Activated naive CD8-positive, alpha-beta T cell (primary cell): ENCODE measurements around the gene TAS2R10.
"Not testable (repeated sequence)": the region's sequence is repeated elsewhere in the genome, so short reads cannot be mapped to it uniquely, and the experiment has no call there.

Experiments
- H3K27ac Mint-ChIP-seq: one replicate; pipeline ENCODE4 v1.8.0; 2021; ENCODE audit warnings: mixed read lengths
- H3K27me3 Mint-ChIP-seq: one replicate; pipeline ENCODE4 v1.8.0; 2021; ENCODE audit warnings: mixed read lengths
- H3K36me3 Mint-ChIP-seq: one replicate; pipeline ENCODE4 v1.8.0; 2021; ENCODE audit warnings: mixed read lengths
- H3K4me1 Mint-ChIP-seq: one replicate; pipeline ENCODE4 v1.8.0; 2021; ENCODE audit warnings: low read depth, mixed read lengths
- H3K4me3 Mint-ChIP-seq: one replicate; pipeline ENCODE4 v1.8.0; 2021; ENCODE audit warnings: mild to moderate bottlenecking, mixed read lengths
- H3K9me3 Mint-ChIP-seq: one replicate; pipeline ENCODE4 v1.8.0; 2021; ENCODE audit warnings: low read depth, mixed read lengths

TAS2R10 gene

GRCh38 chr12:10810068-10810467 lies 16.1 kb downstream of the TAS2R10 start, which contains the start of gene TAS2R9:
TSS of gene TAS2R9 (minus strand) at chr12:10810168. CDS start at chr12:10810075, 93 bp downstream.
- H3K27ac Mint-ChIP-seq: no peak within 1 kb of the TSS
- no peaks in the 10 kb centered on the region for H3K36me3 Mint-ChIP-seq
- no peaks in the 10 kb centered on the region for H3K9me3 Mint-ChIP-seq
- H3K4me1 Mint-ChIP-seq: no peaks in the 10 kb centered on the region
- H3K4me3 Mint-ChIP-seq: no peak within 1 kb of the TSS
- H3K27me3 Mint-ChIP-seq: peaks cover 26% of the 10 kb centered on the region

GRCh38 chr12:10807186-10807585 lies 19.0 kb downstream of the TAS2R10 start, which contains the start of gene TAS2R8:
TSS of gene TAS2R8 (minus strand) at chr12:10807286. CDS start at chr12:10806980, 306 bp downstream.
- Mint-ChIP-seq H3K27ac (no peak within 1 kb of the TSS), H3K36me3 (no peaks in the 10 kb centered on the region), H3K27me3 (peaks cover 28% of the 10 kb centered on the region), H3K4me3 (no peak within 1 kb of the TSS), H3K4me1 (no peaks in the 10 kb centered on the region), H3K9me3 (no peaks in the 10 kb centered on the region)

GRCh38 chr12:10802587-10802986 lies 23.6 kb downstream of the TAS2R10 start, which contains the start of gene TAS2R7:
TSS of gene TAS2R7 (minus strand) at chr12:10802627. CDS start at chr12:10802570, 57 bp downstream.
- Mint-ChIP-seq H3K36me3 (no peaks in the 10 kb centered on the region), H3K4me3 (no peak within 1 kb of the TSS), H3K9me3 (no peaks in the 10 kb centered on the region), H3K4me1 (no peaks in the 10 kb centered on the region), H3K27me3 (peaks cover 31% of the 10 kb centered on the region), H3K27ac (no peak within 1 kb of the TSS)

- Mint-ChIP-seq H3K4me1 (no peaks in the 10 kb centered on the region), H3K36me3 (no peaks in the 10 kb centered on the region), H3K4me3 (no peak overlapping the region), H3K27ac (no peak overlapping the region), H3K9me3 (no peaks in the 10 kb centered on the region), H3K27me3 (peaks cover 31% of the 10 kb centered on the region)
These were observed 24.4 kb downstream of the TAS2R10 start for GRCh38 chr12:10801741-10802140.

- H3K9me3 Mint-ChIP-seq: no peaks in the 10 kb centered on the region
- no peaks in the 10 kb centered on the region for H3K4me1 Mint-ChIP-seq
- H3K27me3 Mint-ChIP-seq: peaks cover 2% of the 10 kb centered on the region
- no peak overlapping the region for H3K27ac Mint-ChIP-seq
- peaks cover 3% of the 10 kb centered on the region for H3K36me3 Mint-ChIP-seq
- no peak overlapping the region for H3K4me3 Mint-ChIP-seq
These were observed 31.9 kb downstream of the TAS2R10 start for GRCh38 chr12:10794222-10794621.

- not testable (repeated sequence) for H3K36me3 Mint-ChIP-seq, H3K27ac Mint-ChIP-seq, H3K4me1 Mint-ChIP-seq, H3K9me3 Mint-ChIP-seq, H3K27me3 Mint-ChIP-seq, H3K4me3 Mint-ChIP-seq
These were observed 34.4 kb downstream of the TAS2R10 start for GRCh38 chr12:10791769-10792168.

GRCh38 chr12:10783252-10783651 lies 42.9 kb downstream of the TAS2R10 start:
- Mint-ChIP-seq H3K4me3 (no peak overlapping the region), H3K27me3 (peaks cover 6% of the 10 kb centered on the region), H3K9me3 (no peaks in the 10 kb centered on the region), H3K27ac (no peak overlapping the region), H3K36me3 (peaks cover 2% of the 10 kb centered on the region), H3K4me1 (no peaks in the 10 kb centered on the region)

- H3K27ac Mint-ChIP-seq: no peak overlapping the region
- H3K4me1 Mint-ChIP-seq: no peaks in the 10 kb centered on the region
- peaks cover 2% of the 10 kb centered on the region for H3K36me3 Mint-ChIP-seq
- H3K4me3 Mint-ChIP-seq: no peak overlapping the region
- no peaks in the 10 kb centered on the region for H3K9me3 Mint-ChIP-seq
- peaks cover 4% of the 10 kb centered on the region for H3K27me3 Mint-ChIP-seq
These were observed 47.1 kb downstream of the TAS2R10 start for GRCh38 chr12:10779103-10779502.
